ENCODE results near the gene ANKAR.

Gene ANKAR

DNA sequence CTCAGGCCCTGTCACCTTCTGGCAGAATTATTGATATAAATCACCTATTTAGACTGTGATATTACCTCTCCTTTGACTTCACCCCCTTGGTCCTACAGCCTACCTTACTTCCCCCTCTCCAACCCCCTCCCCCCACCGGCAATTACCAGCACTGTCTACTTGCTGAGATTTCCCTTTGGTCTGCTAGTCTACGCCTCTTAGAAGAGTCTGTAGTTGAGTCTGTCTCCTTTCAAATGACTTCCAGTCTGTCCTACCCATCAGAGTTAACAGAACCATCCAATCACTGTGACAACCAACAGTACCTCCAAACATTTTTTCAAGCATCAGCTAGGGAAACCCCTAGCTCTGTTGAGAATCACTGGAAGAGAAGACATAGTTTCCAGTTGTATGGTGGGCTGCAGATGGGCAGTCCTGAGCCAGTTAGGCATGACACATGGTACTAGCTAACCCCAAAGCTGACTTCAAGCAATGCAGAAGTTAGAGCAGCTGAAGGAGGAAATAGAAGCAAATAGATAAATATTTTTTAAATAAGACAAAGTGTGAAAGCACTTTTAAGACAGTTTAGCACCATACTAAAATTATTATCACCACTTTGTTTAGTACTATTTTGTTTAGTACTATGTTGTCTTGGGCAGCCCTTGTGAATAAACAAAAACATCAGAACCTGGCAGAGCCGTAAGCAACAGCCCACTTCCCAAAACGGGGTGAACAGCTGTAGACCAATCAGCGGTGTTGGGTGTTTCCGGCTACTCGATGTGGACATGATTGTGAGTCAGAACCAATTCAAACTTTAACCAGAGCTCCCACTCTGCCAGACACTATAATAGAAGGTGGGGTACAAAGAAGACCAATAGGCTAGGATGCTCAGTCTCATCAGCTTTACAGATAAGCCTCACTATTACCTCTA is 15.9 kb upstream of the ANKAR start:
- Histone ChIP-seq H3K4me3 (ENCODE audit: control insufficient read depth in 1 of 7, extremely low read depth in 1 of 7, insufficient read depth in 4 of 7, low read depth in 2 of 7, low read length in 6 of 7) (no peak overlapping the region), H3K36me3 (ENCODE audit: control insufficient read depth in 4 of 4, insufficient read depth in 4 of 4, low read length in 3 of 4) (peaks cover 0 to 3% (median under 1%) of the 10 kb centered on the region in 4 experiments), H3K4me1 (ENCODE audit: control extremely low read depth in 1 of 4, control insufficient read depth in 4 of 4, insufficient read depth in 4 of 4, low read length in 3 of 4) (peaks cover 4 to 33% (median 25%) of the 10 kb centered on the region in 4 experiments), H3K9me3 (ENCODE audit: control extremely low read depth in 1 of 5, control insufficient read depth in 4 of 5, insufficient read depth in 2 of 5, low read depth in 1 of 5, low read length in 4 of 5) (no peaks in the 10 kb centered on the region), H3K27me3 (replicated peaks in 2 of 5; ENCODE audit: control insufficient read depth in 4 of 5, insufficient read depth in 5 of 5, low read length in 4 of 5) (no peaks in the 10 kb centered on the region), H3K27ac (ENCODE audit: insufficient read depth in 1 of 2, low read depth in 1 of 2, low read length in 2 of 2, poor library complexity in 1 of 2, severe bottlenecking in 2 of 2) (no peak overlapping the region)
- ChIA-PET CTCF (interaction anchor here (0.9 to 8.5 kb wide), 14 partner anchors 8 to 619 kb away, joined by 3 to 67 read pairs (median 5); partner anchors contain the start of genes ANKAR and OSGEPL1), POLR2A (no interaction called here)
- WGBS (ENCODE audit: insufficient coverage) = 80% methylated on average over 1 of the region's 7 CpGs
- DNase-seq = peak in 2 of 3 donors; percentile 51 to 59

DNA sequence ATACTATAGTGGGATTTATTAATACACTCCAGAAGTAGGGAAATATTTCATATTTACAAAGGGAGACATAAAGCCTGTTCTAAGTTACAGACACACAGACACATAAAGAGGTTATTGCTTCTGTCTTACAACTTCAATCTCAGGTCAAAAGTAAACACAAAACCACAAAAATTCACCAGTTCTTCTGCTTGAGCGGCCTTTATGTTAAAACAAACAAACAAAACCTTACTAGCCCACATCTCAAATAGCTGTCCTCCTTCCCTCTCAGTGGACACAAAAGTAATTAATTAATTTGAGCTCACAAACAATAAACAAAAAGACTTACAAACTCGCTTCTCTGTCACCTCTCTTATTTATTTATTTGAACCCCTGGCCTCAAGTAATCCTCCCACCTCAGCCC is 14.7 kb upstream of the ANKAR start:
- Histone ChIP-seq H3K4me1 (ENCODE audit: control extremely low read depth in 1 of 4, control insufficient read depth in 4 of 4, insufficient read depth in 4 of 4, low read length in 3 of 4) (peaks cover 4 to 33% (median 25%) of the 10 kb centered on the region in 4 experiments), H3K36me3 (ENCODE audit: control insufficient read depth in 4 of 4, insufficient read depth in 4 of 4, low read length in 3 of 4) (peaks cover 0 to 4% (median under 1%) of the 10 kb centered on the region in 4 experiments), H3K27me3 (replicated peaks in 2 of 5; ENCODE audit: control insufficient read depth in 4 of 5, insufficient read depth in 5 of 5, low read length in 4 of 5) (no peaks in the 10 kb centered on the region), H3K27ac (ENCODE audit: insufficient read depth in 1 of 2, low read depth in 1 of 2, low read length in 2 of 2, poor library complexity in 1 of 2, severe bottlenecking in 2 of 2) (no peak overlapping the region), H3K9me3 (ENCODE audit: control extremely low read depth in 1 of 5, control insufficient read depth in 4 of 5, insufficient read depth in 2 of 5, low read depth in 1 of 5, low read length in 4 of 5) (no peaks in the 10 kb centered on the region), H3K4me3 (ENCODE audit: control insufficient read depth in 1 of 7, extremely low read depth in 1 of 7, insufficient read depth in 4 of 7, low read depth in 2 of 7, low read length in 6 of 7) (no peak overlapping the region)
- DNase-seq = no peak
- CTCF ChIA-PET = interaction anchor here (1.0 to 8.5 kb wide), 13 partner anchors 8 to 717 kb away, joined by 3 to 67 read pairs (median 6); partner anchors contain the start of gene OSGEPL1
- 100% methylated on average over 1 of the region's 2 CpGs for WGBS (ENCODE audit: insufficient coverage)
- POLR2A ChIA-PET = no interaction called here

DNA sequence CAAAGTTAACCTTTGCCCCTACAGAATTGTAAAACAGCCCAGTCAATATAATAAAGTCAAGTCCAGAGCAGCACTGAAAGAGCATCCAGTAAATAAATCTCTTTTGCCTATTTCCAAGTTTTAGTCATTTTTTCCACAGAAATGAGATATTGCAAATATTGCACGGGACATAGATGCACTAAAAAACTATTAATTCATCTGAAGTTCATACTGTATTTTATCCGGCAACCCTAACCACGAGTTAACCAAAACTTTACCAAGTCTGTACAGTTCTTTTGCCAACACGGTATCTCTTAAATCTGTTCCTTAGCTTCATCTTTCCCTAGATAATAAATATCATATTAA is 13.7 kb upstream of the ANKAR start:
- H3K27ac ChIP-seq (ENCODE audit: insufficient read depth in 1 of 2, low read depth in 1 of 2, low read length in 2 of 2, poor library complexity in 1 of 2, severe bottlenecking in 2 of 2) = no peak overlapping the region
- H3K4me3 ChIP-seq (ENCODE audit: control insufficient read depth in 1 of 7, extremely low read depth in 1 of 7, insufficient read depth in 4 of 7, low read depth in 2 of 7, low read length in 6 of 7) = no peak overlapping the region
- ChIA-PET POLR2A (no interaction called here), CTCF (interaction anchor here (0.6 to 8.5 kb wide), 18 partner anchors 8 to 716 kb away, joined by 3 to 69 read pairs (median 4); partner anchors contain the start of genes ANKAR and OSGEPL1)
- WGBS (ENCODE audit: insufficient coverage) = 30% methylated on average over 3 of the region's 4 CpGs
- peaks cover 4 to 33% (median 25%) of the 10 kb centered on the region in 4 experiments for H3K4me1 ChIP-seq (ENCODE audit: control extremely low read depth in 1 of 4, control insufficient read depth in 4 of 4, insufficient read depth in 4 of 4, low read length in 3 of 4)
- peaks cover 0 to 6% (median 2%) of the 10 kb centered on the region in 4 experiments for H3K36me3 ChIP-seq (ENCODE audit: control insufficient read depth in 4 of 4, insufficient read depth in 4 of 4, low read length in 3 of 4)
- no peak for DNase-seq
- H3K9me3 ChIP-seq (ENCODE audit: control extremely low read depth in 1 of 5, control insufficient read depth in 4 of 5, insufficient read depth in 2 of 5, low read depth in 1 of 5, low read length in 4 of 5) = no peaks in the 10 kb centered on the region
- H3K27me3 ChIP-seq (replicated peaks in 2 of 5; ENCODE audit: control insufficient read depth in 4 of 5, insufficient read depth in 5 of 5, low read length in 4 of 5) = no peaks in the 10 kb centered on the region

DNA sequence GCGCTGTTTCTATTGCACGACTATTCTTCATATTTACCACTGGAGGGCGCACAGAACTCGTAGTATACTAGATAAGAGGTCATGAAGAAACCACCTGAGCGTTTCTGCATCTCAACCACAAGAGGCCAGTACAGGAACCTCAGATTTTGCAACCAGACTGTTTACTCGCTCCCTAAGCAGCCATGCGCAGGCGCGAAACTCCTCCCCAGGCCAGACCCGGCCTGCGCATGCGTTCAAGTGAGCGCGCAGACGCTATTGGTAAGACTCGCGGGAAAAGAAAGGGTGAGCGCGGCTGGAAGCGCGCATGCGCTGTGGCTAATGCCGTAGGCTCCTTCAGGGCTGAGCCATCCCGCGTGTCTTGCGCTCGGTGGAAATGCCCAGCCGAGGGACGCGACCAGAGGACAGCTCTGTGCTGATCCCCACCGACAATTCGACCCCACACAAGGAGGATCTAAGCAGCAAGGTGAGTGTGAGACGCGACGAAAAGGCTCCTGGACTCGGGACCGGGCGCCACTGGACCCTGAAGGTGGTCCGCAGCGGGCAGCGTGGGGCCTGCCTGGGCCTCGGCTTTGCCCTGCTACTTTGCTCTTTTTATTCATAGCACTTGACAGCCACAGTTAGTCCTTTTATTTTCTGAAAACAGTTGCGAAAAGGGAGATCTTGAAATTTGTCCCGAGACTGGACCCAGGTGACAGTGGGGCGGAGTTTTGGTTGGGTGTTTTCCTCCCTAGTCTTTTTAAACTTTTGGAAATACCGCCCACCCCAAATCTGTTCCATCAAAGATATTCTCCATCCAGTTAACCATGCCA is 13.1 kb upstream of the ANKAR start, which contains the start of gene ASNSD1:
ASNSD1 (plus strand) TSS at position 312 of the 809 bp plus-strand sequence. CDS start 4,674 bp downstream, outside the sequence.
- WGBS (ENCODE audit: insufficient coverage) = 0% methylated on average over 34 of the region's 46 CpGs

DNA sequence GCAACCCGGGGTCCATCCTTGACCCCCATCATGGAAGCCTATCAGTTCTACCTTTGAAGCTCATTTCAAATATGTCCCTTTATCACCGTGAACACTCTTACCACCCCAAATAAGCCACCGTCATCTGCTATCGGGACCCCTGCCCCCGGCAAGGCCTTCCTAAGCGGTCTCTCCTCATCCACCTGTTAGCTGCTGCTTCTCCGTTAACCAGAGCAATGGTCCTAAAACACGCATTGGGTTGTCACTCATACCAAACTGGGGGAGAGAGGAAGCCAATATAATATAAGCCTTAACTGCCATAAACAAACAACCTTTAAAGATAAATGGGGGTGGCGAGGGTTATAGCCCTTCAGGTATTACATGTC is 12.5 kb upstream of the ANKAR start:
- peak in 2 of 3 donors; percentile 18 to 40 for DNase-seq
- Histone ChIP-seq H3K27ac (ENCODE audit: insufficient read depth in 1 of 2, low read depth in 1 of 2, low read length in 2 of 2, poor library complexity in 1 of 2, severe bottlenecking in 2 of 2) (peak overlapping the region; percentile 88 to 94), H3K4me3 (ENCODE audit: control insufficient read depth in 1 of 7, extremely low read depth in 1 of 7, insufficient read depth in 4 of 7, low read depth in 2 of 7, low read length in 6 of 7) (peak overlapping the region; percentile 75 to 100 (median 96)), H3K9me3 (ENCODE audit: control extremely low read depth in 1 of 5, control insufficient read depth in 4 of 5, insufficient read depth in 2 of 5, low read depth in 1 of 5, low read length in 4 of 5) (no peaks in the 10 kb centered on the region), H3K27me3 (replicated peaks in 2 of 5; ENCODE audit: control insufficient read depth in 4 of 5, insufficient read depth in 5 of 5, low read length in 4 of 5) (no peaks in the 10 kb centered on the region), H3K36me3 (ENCODE audit: control insufficient read depth in 4 of 4, insufficient read depth in 4 of 4, low read length in 3 of 4) (peaks cover 3 to 18% (median 9%) of the 10 kb centered on the region in 4 experiments), H3K4me1 (ENCODE audit: control extremely low read depth in 1 of 4, control insufficient read depth in 4 of 4, insufficient read depth in 4 of 4, low read length in 3 of 4) (peaks cover 4 to 33% (median 25%) of the 10 kb centered on the region in 4 experiments)
- ChIA-PET CTCF (interaction anchor here (1.4 to 8.5 kb wide), 8 partner anchors 11 to 646 kb away, joined by 3 to 69 read pairs (median 23); partner anchors contain the start of genes ANKAR and OSGEPL1), POLR2A (interaction anchor here (0.9 kb wide), 1 partner anchor 101 kb away, joined by 3 read pairs; the partner anchor contains the start of gene OSGEPL1)
- WGBS (ENCODE audit: insufficient coverage) = 3% methylated on average over 6 of the region's 9 CpGs

More for the DNA sequence above, 13.1 kb upstream of the ANKAR start, which contains the start of gene ASNSD1:
- ChIA-PET POLR2A (interaction anchor here (0.9 kb wide), 1 partner anchor 101 kb away, joined by 3 read pairs; the partner anchor contains the start of gene OSGEPL1), CTCF (interaction anchor here (0.6 to 8.5 kb wide), 18 partner anchors 7 to 715 kb away, joined by 3 to 69 read pairs (median 4); partner anchors contain the start of genes ANKAR and OSGEPL1)
- Histone ChIP-seq H3K27ac (ENCODE audit: insufficient read depth in 1 of 2, low read depth in 1 of 2, low read length in 2 of 2, poor library complexity in 1 of 2, severe bottlenecking in 2 of 2) (peak within 1 kb of the TSS; percentile 88 to 94), H3K9me3 (ENCODE audit: control extremely low read depth in 1 of 5, control insufficient read depth in 4 of 5, insufficient read depth in 2 of 5, low read depth in 1 of 5, low read length in 4 of 5) (no peaks in the 10 kb centered on the region), H3K4me3 (ENCODE audit: control insufficient read depth in 1 of 7, extremely low read depth in 1 of 7, insufficient read depth in 4 of 7, low read depth in 2 of 7, low read length in 6 of 7) (peak within 1 kb of the TSS; percentile 75 to 100 (median 96)), H3K4me1 (ENCODE audit: control extremely low read depth in 1 of 4, control insufficient read depth in 4 of 4, insufficient read depth in 4 of 4, low read length in 3 of 4) (peaks cover 4 to 33% (median 25%) of the 10 kb centered on the region in 4 experiments), H3K27me3 (replicated peaks in 2 of 5; ENCODE audit: control insufficient read depth in 4 of 5, insufficient read depth in 5 of 5, low read length in 4 of 5) (no peaks in the 10 kb centered on the region), H3K36me3 (ENCODE audit: control insufficient read depth in 4 of 4, insufficient read depth in 4 of 4, low read length in 3 of 4) (peaks cover 0 to 12% (median 5%) of the 10 kb centered on the region in 4 experiments)
- DNase-seq = peak; percentile 99 to 100 (median 99)

DNA sequence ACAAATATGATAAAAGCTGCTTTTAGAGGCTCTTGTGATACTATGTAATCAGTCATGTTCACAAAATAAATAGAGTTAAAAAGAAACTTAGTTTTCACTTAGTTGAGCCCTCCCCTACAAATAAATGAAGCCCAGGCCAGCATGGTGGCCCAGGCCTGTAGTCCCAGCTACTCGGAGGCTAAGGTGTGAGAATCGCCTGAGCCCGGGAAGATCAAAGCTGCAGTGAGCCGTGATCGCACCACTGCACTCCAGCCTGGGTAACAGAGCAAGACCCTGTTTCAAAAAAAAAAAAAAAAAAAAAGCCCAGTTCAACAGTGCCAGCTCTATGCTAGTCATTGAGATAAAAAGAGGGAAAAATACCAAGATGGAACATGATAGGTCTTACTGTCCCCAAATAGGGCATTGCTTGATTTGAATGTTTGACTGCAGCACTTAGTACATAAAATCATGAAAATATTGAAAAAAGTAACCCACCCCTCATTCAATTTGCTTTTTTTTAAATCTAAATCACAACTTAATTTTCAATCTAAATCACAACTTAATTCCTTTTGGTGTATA is 11.7 kb upstream of the ANKAR start:
- Histone ChIP-seq H3K27me3 (replicated peaks in 2 of 5; ENCODE audit: control insufficient read depth in 4 of 5, insufficient read depth in 5 of 5, low read length in 4 of 5) (no peaks in the 10 kb centered on the region), H3K4me1 (ENCODE audit: control extremely low read depth in 1 of 4, control insufficient read depth in 4 of 4, insufficient read depth in 4 of 4, low read length in 3 of 4) (peaks cover 4 to 28% (median 22%) of the 10 kb centered on the region in 4 experiments), H3K4me3 (ENCODE audit: control insufficient read depth in 1 of 7, extremely low read depth in 1 of 7, insufficient read depth in 4 of 7, low read depth in 2 of 7, low read length in 6 of 7) (peak overlapping the region in 5 of 7 experiments; percentile 79 to 100 (median 96)), H3K9me3 (ENCODE audit: control extremely low read depth in 1 of 5, control insufficient read depth in 4 of 5, insufficient read depth in 2 of 5, low read depth in 1 of 5, low read length in 4 of 5) (no peaks in the 10 kb centered on the region), H3K27ac (ENCODE audit: insufficient read depth in 1 of 2, low read depth in 1 of 2, low read length in 2 of 2, poor library complexity in 1 of 2, severe bottlenecking in 2 of 2) (peak overlapping the region in 1 of 2 experiments; percentile 94), H3K36me3 (ENCODE audit: control insufficient read depth in 4 of 4, insufficient read depth in 4 of 4, low read length in 3 of 4) (peaks cover 8 to 26% (median 15%) of the 10 kb centered on the region in 4 experiments)
- 100% methylated on average over 1 of the region's 5 CpGs for WGBS (ENCODE audit: insufficient coverage)
- CTCF ChIA-PET = interaction anchor here (4.8 to 8.5 kb wide), 4 partner anchors 11 to 100 kb away, joined by 32 to 69 read pairs (median 61); partner anchors contain the start of genes ANKAR and OSGEPL1
- DNase-seq = no peak
- POLR2A ChIA-PET = interaction anchor here (1.1 kb wide), 1 partner anchor 97 kb away, joined by 3 read pairs; no protein-coding TSS in a partner anchor

All from common myeloid progenitor, CD34-positive (primary cell).